ENCODE data around the gene ZFP30.
"Not testable (repeated sequence)": the region's sequence is repeated elsewhere in the genome, so short reads cannot be mapped to it uniquely, and the experiment has no call there.

Gene ZFP30

DNA sequence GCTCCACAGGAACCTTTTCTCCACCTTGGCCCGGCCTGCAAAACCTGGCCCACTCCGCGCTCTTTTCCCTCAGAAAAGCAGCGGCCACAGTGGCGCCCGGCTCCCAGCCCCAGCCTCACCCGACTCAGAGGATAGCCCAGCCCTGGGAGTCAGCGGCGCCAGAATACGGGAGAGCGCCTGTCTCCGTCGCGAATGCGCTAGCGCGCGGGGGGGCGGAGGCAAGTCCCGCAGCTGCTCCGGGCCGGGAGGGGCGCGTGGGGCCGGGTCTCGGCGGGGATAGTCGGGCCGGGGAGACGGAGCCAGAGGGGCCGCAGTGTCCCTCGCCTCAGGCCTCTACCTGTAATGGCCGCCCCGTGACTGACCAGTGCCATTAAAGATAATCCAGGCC is at the start of gene ZFP30:
Gene ZFP30, minus strand, starts transcription at position 165 of the 388 bp plus-strand sequence. CDS start 7,643 bp downstream, outside the sequence.
- DNase-seq (ENCODE audit: low spot score): peak; percentile 89

DNA sequence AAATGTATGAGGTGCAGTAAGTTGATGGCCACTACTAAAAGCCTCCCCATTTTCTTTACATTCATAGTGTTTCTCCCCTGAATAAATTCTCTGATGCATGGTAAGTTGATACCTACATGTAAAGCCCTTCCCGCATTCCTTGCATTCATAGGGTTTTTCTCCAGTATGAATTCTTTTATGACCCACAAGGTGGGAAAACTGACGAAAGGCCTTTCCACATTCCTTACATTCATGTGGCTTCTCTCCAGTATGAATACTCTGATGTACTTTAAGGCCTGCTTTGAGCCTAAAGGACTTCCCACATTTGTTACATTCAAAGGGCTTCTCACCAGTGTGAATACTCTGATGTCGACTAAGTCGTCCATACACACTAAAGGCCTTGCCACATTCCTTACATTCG is 43.8 kb upstream of the ZFP30 start:
- DNase-seq (ENCODE audit: low spot score): no peak

DNA sequence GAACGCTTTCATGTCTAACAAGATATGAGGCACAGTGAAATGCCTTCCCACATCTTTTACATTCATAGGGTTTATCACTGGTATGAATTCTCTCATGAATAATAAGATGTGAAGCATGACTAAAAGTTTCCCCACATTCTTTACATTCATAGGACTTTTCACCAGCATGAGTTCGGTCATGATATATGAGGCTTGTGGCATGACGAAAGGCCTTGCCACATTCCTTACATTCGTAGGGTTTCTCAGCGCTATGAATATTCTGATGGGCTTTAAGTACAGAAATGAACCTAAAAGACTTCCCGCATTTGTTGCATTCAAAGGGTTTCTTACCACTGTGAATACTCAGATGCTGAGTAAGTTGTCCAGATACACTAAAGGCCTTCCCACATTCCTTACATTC is 43.0 kb upstream of the ZFP30 start:
- DNase-seq (ENCODE audit: low spot score): no peak

DNA sequence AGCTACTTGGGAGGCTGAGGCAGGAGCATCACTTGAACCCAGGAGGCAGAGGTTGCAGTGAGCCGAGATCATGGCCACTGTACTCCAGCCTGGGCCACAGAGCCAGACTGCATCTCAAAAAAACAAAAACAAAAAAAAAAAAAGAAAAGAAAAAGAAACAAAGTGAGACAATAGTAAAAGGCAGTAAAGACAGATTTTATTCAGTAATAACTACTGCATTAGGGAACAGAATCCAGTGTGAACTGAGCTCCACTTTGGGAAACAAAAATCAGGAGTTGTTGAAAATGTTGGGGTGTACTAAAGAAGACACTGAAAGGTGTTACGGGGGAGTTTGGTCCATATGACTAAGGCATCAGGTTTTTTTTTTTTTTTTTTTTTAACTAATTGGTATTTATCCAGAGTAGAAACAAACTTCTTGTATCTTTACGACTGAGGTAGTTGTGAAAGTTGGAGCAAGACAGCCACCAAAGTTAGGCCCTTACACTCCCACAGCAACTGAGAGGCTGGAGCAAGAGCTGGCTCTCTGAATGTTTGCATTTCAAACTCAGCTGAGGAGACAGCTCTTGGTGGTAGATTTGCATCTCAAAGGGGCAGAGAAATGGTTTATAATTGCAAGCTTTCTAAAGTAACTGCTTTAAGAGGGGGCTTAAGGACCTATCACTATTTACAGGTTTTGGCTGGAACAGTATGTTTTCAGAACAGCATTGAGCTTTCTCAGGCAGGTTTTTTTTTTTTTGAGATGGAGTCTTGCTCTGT is 40.1 kb upstream of the ZFP30 start:
- DNase-seq (ENCODE audit: low spot score): no peak

DNA sequence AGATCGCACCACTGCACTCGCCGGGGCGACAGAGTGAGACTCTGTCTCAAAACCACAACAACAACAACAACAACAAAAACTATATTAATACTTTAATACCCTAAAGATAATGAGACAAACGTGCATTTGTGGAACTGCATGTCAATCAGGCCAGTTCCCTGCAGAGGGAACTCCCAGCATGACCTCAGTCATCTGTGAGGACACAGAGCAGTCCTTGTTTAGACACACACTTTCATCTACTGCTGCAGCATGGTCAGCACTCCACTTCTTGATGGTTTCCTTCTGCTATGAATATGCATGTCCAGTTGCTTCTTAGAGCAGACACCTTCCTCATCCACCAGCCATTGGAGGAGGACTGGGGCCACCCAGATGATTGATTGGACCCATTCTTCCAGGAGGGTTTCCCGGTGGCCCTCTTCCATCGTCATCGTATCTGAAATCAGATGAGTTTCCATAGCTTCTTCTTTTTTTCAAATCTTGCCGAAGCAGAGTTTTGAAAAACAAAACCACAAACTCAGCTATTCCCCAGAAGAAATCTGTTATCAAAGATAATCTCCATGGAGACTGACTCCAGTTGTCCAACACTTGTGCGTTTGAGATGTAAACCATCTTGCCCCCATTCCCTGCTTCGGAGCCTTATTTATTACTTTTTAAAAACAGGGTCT is 37.8 kb upstream of the ZFP30 start:
- peak; percentile 77 for DNase-seq (ENCODE audit: low spot score)

DNA sequence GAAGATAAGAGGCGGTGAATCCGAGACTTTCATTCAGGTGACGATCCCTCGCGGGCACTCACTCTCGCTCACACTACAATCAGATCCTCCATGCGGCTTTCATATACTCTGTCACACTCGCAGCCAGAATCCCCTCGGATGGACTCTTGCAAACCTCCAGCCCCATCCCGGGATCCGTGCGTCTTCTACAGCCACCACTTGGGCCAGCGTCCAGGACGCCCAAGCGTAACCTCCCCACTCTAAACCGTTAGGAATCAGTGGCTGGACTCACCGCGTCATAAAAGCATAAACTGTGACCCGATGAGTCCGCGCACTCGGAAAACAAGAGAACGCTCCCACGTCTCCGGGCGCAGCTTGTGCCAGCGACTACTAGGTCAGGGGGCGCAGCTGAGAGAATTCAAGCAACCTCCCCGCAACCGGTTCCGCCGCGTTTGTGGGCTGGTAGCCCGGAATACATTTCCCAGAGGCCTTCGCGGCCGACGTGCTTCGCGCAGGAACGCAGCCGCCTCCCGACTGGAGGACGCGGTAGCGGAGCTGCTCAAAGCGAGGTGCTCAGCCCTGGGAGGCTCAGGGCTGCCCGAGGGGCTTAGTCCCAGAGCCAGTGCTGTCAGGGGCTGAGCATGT is 36.7 kb upstream of the ZFP30 start:
- peak; percentile 74 for DNase-seq (ENCODE audit: low spot score)

DNA sequence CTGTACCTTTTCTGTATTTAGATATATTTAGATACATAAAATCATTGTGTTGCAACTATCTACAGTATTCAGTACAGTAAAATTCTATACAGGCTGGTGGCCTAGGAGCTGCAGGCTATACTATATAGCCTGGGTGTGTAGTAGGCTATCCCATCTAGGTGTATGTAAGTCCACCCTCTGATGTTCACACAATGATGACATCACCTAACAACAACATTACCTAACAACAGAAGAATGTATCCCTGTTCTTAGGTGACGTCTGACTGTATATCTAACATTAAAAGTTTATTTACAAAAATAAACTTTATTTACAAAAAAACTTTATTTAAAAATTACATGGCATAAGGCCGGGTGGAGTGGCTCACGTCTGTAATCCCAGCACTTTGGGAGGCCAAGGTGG is 28.3 kb upstream of the ZFP30 start:
- DNase-seq (ENCODE audit: low spot score): no peak

DNA sequence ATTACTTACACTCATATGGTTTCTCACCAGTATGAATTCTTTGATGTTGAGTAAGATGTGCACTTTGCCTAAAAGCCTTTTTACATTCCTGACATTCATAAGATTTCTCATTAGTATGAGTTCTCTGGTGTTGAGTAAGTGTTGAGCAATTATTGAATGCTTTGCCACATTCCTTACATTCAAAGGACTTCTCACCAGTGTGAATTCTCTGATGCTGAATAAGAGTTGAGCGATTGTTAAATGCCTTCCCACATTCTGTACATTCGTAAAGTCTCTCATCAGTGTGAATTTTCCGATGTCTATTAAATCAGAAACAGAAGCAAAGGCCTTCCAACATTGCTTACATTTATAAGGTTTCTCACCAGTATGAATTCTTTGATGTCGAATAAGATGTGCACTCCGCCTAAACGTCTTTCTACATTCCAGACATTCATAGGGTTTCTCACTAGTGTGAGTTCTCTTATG is 14.2 kb upstream of the ZFP30 start:
- no peak for DNase-seq (ENCODE audit: low spot score)

DNA sequence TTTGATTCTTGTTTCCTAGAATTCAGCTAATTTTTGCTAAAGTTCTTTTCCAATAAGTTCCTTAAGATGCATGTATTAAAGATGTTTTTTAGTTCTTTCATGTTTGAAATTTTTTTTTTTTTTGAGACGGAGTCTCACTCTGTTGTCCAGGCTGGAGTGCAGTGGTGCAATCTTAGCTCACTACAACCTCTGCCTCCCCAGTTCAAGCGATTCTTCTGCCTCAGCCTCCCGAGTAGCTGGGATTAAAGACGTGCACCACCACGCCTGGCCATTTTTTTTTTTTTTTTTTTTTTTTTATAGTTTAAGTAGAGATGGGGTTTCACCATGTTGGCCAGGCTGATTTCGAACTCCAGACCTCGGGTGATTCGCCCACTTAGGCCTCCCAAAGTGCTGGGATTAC is 1.9 kb upstream of the ZFP30 start:
- not testable (repeated sequence) for DNase-seq (ENCODE audit: low spot score)

DNA sequence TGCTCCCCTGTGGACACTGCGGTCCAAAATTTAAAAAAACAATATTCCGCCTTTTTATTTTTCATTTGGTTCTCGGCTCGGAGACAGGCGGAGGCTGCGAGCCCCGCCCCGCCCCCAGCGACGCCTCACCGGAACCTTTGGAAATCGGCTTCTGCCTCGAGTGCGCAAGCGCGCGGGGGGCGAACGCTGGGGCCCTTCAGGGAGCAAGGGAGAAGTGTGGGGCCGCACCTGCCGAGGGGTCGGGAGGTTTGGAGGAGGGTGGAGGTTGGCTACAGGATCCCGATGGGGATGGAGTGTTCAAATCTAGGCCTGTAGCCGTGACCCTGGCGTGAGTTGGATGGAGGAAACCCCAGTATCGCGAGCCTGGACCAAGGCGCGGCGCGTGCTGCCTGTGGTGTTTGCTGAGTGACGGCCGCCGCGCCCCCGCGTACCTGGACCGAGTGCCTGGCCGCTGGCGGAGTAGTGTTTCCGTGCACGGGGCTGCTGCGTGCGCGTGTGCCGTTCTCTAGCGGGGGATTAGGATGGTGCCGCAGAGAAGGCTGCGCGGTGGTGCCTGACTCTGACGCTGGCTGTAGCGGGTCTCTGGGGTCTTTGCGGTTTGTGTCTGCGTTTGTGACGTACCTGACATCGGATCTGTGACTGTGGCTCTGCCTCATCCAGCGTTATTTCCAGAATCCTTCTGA is 565 bp upstream of the ZFP30 start:
- DNase-seq (ENCODE audit: low spot score): peak; percentile 79

DNA sequence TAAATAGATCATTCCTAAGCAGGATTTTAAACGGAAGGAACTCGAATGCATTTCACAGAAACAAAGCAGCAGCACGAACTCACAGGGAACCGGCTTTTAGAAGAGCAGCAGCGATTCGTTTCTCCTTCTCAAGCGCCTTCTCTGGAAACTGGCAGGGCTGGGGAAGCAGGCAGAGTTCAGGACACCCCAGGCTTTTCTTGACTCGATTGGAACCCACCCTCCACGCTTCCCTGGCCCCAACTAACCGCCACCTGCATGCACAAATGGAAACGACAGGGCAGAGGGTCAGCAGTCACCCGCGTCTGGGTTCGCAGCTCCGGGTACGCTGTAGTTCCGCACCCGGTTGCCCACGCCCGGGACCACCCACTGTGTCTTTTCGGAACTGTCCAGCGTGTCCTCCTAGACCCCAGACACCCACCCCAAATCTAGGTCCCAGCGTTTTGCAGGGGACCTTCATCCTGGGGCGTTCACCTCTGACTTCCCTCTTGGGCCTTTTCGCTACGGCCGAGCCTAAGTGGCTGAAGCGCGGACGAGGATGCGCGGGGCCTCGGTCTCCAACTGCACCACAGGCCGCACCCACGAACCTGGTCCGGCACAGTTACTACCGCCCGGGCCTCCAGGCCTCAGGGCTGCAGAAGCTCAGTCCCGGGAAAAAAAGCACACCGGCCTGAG is 500 bp downstream of the ZFP30 start:
- peak; percentile 37 for DNase-seq (ENCODE audit: low spot score)

DNA sequence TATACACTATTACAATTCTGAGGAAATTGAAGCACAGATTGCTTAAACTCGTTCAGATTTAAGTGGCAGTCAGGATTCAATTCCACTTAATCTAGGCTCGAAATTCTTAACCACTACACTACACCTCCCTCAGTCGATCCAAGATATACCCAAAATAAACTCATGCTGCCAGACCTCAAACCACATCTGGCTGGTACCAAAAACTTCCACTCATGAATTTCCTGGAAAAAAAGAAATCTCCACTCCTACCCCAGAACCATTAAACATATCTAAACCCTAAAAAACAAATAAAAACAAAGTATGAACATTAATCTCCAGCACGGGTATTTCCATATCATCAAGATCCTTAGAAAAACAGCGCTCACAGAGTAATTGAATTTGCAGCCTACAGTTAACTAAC is 1.1 kb downstream of the ZFP30 start:
- DNase-seq (ENCODE audit: low spot score): no peak

DNA sequence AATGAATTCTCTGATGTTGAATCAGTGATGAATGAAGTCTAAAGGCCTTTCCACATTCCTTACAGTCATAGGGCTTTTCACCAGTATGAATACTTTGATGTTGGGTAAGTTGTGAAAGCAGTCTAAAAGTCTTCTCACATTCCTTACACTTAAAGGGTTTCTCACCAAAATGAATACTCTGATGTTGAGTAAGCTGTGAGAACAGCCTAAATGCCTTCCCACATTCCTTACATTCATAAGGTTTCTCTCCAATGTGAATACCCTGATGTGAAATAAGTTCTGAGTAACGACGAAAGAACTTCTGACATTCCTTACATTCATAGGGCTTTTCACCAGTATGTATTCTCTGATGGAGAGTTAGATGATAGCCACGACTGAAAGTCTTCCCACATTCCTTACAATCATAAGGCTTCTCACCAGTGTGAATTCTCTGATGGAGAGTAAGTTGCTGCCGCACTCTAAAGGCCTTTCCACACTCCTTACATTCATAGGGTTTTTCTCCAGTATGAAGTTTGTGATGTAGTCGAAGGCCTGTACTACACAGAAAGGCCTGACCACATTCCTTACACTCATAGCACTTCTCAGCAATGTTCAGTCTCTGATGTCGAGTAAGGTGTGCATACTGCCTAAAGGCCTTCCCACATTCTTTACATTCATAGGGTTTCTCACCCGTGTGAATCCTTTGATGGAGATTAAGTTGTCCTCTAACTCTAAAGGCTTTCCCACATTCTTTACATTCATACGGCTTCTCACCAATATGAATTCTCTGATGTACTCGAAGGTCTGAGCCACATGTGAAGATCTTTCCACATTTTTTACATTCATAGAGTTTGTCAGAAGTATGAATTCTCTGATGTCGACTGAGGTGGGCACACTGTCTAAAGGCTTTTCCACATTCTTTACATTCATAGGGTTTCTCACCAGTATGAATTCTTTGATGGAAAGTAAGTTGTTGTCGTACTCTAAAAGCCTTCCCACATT is 19.9 kb downstream of the ZFP30 start:
- no peak for DNase-seq (ENCODE audit: low spot score)

DNA sequence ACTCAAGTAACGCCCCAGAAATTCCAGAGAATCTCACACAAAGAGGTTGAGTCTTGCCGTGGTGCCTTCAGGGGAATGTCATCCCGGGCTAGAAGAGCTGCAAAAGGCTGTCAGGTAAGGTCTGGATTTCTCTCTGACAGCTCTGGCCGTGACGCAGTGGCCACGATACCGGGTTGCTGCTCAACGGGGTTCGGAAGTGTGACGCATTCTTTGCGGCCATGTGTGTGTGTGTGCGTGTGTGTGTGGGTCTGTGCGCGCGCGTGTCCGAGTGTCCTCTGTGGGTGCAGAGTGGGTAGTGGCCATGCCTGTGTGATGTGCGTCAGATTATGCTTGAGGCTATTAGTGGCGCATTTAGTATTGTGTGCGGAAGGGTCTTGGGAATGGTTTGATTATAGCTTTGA is 60.3 kb downstream of the ZFP30 start:
- DNase-seq (ENCODE audit: low spot score): no peak

DNA sequence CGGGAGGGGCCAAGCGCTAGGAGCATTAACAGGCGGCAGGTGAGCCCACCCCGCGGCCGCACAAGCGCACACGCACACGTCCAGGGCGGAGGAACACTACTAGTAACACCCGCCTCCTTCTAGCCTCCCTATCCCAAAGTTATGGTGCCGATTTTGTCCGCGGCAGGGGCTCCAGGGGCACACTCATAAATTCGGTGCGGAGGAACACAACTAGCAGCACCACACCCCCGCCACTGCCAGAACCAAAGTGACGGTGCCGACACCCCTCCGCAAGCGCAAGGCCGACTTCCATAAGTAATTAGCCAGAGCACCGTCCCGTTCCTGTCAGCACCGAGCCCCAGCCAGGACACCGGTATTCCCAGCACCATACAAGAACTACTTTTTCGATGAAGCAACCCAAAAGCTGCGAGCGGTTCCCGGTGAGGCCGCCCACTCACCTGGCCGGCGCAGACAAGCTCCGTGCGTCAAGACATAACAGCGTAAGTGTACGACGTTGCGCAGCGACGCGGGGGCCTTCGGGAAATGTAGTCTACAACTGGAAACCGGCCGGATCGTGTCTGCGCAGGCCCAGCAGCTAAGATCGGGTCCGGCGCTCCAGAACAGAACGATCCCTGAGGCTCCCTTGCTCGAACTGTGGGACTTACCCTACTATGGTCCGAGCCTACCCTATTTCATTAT is 60.8 kb downstream of the ZFP30 start, which contains the start of the genes ZNF540 and ZNF571:
Gene ZNF540, plus strand, starts transcription at position 573 of the 678 bp plus-strand sequence. CDS start 3,572 bp downstream, outside the sequence.
Gene ZNF571, minus strand, starts transcription at position 489 of the 678 bp plus-strand sequence. CDS start 8,116 bp downstream, outside the sequence.
- peak; percentile 93 for DNase-seq (ENCODE audit: low spot score)

DNA sequence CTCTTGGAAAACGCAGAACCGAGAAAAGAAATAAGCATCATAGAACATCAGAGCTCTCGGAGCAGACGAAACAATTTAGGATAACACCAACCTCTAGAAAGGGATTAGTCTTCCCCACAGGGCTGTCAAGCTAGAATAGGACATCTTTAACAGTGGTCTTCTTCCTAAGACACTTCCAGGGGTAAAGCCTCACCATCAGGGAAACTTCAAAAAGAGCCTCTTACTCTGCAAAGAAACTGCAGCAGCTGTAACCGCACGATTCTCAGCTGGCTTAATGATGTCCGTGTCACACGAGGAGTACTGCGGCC is 61.3 kb downstream of the ZFP30 start:
- no peak for DNase-seq (ENCODE audit: low spot score)

DNA sequence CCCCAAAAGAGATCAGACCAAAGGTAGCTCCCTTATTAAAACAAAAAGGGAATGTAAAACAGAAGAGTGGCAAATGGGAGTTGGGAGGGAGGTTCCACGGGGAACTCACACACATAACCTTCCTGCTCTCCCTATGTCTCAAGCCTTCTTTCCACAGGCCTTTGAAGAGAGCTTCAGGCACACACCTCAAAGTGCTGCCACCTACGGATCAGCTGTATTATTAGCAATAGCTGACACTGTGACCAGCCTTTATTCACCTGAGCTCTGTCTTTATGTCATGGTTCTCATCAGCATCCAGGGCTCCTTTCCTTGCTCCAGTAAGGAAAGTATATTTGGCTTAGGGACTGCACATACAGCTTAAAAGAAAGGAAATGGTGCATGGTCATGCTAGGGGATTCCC is 71.9 kb downstream of the ZFP30 start:
- DNase-seq (ENCODE audit: low spot score): no peak

DNA sequence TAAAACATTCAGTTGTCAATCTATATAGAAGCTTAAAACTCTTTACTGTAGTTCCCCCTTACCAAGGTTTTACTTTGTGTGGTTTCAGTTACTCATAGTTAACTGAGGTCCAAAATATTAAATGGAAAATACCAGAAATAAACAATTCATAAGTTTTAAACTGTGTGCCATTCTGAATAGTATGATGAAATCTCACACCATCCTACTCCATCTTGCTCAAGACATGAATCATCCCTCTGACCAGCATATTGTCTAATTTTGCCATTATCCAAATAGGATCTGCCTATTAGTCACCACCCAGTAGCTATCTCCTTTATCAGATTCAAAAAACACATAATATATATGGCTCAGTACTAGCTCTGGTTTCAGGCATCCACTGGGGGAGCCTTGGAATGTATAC is 83.1 kb downstream of the ZFP30 start:
- no peak for DNase-seq (ENCODE audit: low spot score)

DNA sequence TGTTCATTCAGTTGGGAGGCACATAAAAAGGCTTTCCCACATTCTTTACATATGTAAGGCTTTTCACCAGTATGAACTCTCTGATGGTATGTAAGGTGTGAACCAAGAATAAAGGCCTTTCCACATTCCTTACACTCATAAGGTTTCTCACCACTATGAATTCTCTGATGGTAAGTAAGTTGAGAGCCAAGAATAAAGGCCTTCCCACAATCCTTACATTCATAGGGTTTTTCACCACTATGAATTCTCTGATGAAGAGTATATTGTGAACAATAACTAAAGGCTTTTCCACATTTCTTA is 89.9 kb downstream of the ZFP30 start:
- no peak for DNase-seq (ENCODE audit: low spot score)

DNA sequence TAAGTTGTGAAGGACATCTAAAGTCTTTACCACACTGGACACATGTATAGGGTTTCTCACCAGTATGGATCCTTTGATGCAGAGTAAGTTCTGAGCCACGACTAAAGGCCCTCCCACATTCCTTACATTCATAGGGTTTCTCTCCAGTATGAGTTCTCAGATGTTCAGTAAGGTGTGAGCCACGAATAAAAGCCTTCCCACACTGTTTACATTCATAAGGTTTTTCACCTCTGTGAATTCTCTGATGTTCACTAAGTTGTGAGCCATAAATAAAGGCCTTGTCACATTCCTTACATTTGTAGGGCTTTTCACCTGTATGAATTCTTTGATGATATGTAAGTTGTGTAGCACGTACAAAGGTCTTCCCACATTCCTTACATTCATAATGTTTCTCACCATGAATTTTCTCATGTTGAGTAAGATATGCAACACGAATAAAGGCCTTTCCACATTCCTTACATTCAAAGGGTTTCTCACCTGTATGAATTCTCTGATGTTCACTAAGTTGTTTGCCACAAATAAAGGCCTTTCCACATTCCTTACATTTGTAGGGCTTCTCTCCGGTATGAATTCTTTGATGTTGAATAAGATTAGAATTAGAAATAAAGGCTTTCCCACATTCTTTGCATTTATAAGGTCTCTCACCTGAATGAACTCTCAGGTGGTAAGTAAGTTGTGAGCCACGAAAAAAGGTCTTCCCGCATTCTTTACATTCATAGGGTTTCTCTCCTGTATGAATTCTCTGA is 90.5 kb downstream of the ZFP30 start:
- DNase-seq (ENCODE audit: low spot score): no peak
